Heart left ventricle (tissue), 16 donors: Measurements from ENCODE around the gene GBP2. TPM values are rescaled to one million over a fixed set of nuclear protein-coding genes. Genes with fewer than 3 reads are reported as not detected.
"Not testable (repeated sequence)": the region's sequence is repeated elsewhere in the genome, so short reads cannot be mapped to it uniquely, and the experiment has no call there.

Experiments
- ATAC-seq, 4 donors: fragments of 200-7000 bp; cut with Tn5 transposase; one replicate each; pipeline ENCODE4 v1.9.1; 2020 to 2022; ENCODE audit warnings: moderate library complexity in 4 of 4, mild to moderate bottlenecking in 3 of 4, moderate number of reproducible peaks in 1 of 4
- DNase-seq, 5 donors: peaks; one replicate each; pipeline ENCODE4 v3.0.0-alpha.2; 2020
- H3K27ac ChIP-seq, 12 donors: fragments of 200-600 bp; sonication (generic) in 4 of 12; one replicate each; pipeline versions ENCODE4 v1.5.0 to v1.8.0; 2016 to 2022; ENCODE audit warnings: mild to moderate bottlenecking in 2 of 12
- H3K27me3 ChIP-seq, 9 donors: fragments of 200-600 bp; sonication (generic) in 2 of 9; one replicate each; pipeline versions ENCODE4 v1.5.1 to v1.8.0; 2016 to 2022; ENCODE audit warnings: mild to moderate bottlenecking in 3 of 9
- H3K36me3 ChIP-seq, 9 donors: fragments of 200-600 bp; sonication (generic) in 2 of 9; one replicate each; pipeline versions ENCODE4 v1.5.0 to v1.8.0; 2018 to 2022; ENCODE audit warnings: mild to moderate bottlenecking in 2 of 9
- H3K4me1 ChIP-seq, 12 donors: fragments of 200-600 bp; sonication (generic) in 4 of 12; one replicate each; pipeline versions ENCODE4 v1.5.0 to v1.8.0; 2016 to 2022; ENCODE audit warnings: mild to moderate bottlenecking in 3 of 12
- H3K4me3 ChIP-seq, 12 donors: fragments of 200-600 bp; sonication (generic) in 4 of 12; one replicate each; pipeline versions ENCODE4 v1.5.0 to v1.8.0; 2017 to 2022; ENCODE audit warnings: mild to moderate bottlenecking in 9 of 12, moderate library complexity in 4 of 12
- H3K9me3 ChIP-seq, 12 donors: fragments of 200-600 bp; sonication (generic) in 4 of 12; one replicate each; pipeline versions ENCODE4 v1.5.0 to v1.8.0; 2016 to 2022; ENCODE audit warnings: mild to moderate bottlenecking in 1 of 12
- CTCF ChIP-seq, 12 donors: fragments of 200-600 bp; sonication (generic) in 4 of 12; IDR thresholded peaks; one replicate each; pipeline versions ENCODE4 v1.5.0 to v1.8.0; 2018 to 2022; ENCODE audit warnings: antibody characterized with exemption in 12 of 12, mild to moderate bottlenecking in 5 of 12
- POLR2A ChIP-seq, 2 donors: fragments of 450-650 bp; IDR thresholded peaks; one replicate each; pipeline ENCODE4 v1.6.1; 2017; ENCODE audit warnings: antibody characterized with exemption in 2 of 2, mild to moderate bottlenecking in 2 of 2, moderate library complexity in 2 of 2
- WGBS, 4 donors: extraction: QIAGEN DNeasy Blood & Tissue Kit in 2 of 4; methylation state at CpG; one replicate each; pipeline versions ENCODE4 v1.1.5 to v1.1.7; 2013 to 2018; 5-methylcytosine and 5-hydroxymethylcytosine counted together
- intact Hi-C, 10 donors: fragments of 100-400 bp; cut with DNase I; formaldehyde crosslinking; loops; one replicate each; pipeline versions ENCODE4 v1.11.1 to v1.14.2; 2022
- polyA plus RNA-seq, 2 donors: library from polyadenylated mRNA; stranded (reverse); fragments of 200-250 nt; gene quantifications; one replicate each; pipeline ENCODE4 v1.2.3, GENCODE V29; 2013
- total RNA-seq, 9 donors: library from RNA; depleted of rRNA in 2 of 9; stranded (reverse); fragments of >200 nt in 2 of 9; fragmentation: NEBNext Ultra II Directional in 3 of 9; extraction: Animal tissue kit (Norgen Biotek cat#: 25700) in 3 of 9; gene quantifications; one replicate each; pipeline versions ENCODE4 v1.1.0 to v1.2.4, GENCODE V29; 2016 to 2023
- donor health status: ischemic (EF 13 %, LVEDD 7.1; RV severe dilation, severe dysfunction).
- donor health status: healthy with polysubstance abuse.
- donor health status: DM: no; HTN: yes; CAD: no.
- donor health status: DM: no; HTN: no; CAD: no.
- donor health status: ischemic (EF 25% LVEDD 6.9; RV normal size, moderate dysfunction).
- donor health status: ischemic (EF 25% LVEDD 5.7; RV mildly dilated, moderate dysfunction).
- donor health status: healthy.
- donor health status: DM: yes; HTN: yes; CAD: no.
- donor health status: ischemic (EF 35%, LVEDD 5.7; RV mildly dilated, moderate dysfunction).
- donor health status: nonischemic (EF 11% LVEDD 7.7; RV severe dilation, severe dysfunction).
- donor health status: DM: yes; HTN: yes; CAD: no.
- donor health status: PGD.
- donor health status: ischemic (EF 29% LVEDD 5.4; RV normal size, mild dysfunction).
- donor health status: nonischemic (EF 23%, LVEDD 6.1; RV moderate dilation, normal function).

The GBP2 gene
- total and polyA plus RNA-seq, 11 donors: 6.4 to 86.8 (median 10.9) TPM

GRCh38 chr1:89142160-89142559 lies 16.2 kb upstream of the GBP2 start:
- Histone ChIP-seq H3K36me3 (no peaks in the 10 kb centered on the region), H3K27me3 (no peaks in the 10 kb centered on the region), H3K4me1 (no peaks in the 10 kb centered on the region), H3K4me3 (no peak overlapping the region), H3K9me3 (peaks cover 0 to 9% (median 0%) of the 10 kb centered on the region in 12 donors), H3K27ac (no peak overlapping the region)
- no peak for DNase-seq
- TF ChIP-seq POLR2A (IDR thresholded peaks at IDR 0.05): no peak
- TF ChIP-seq CTCF (IDR thresholded peaks at IDR 0.05): no peak
- no peak for ATAC-seq
- intact Hi-C loops: no loop called here
- WGBS, 4 donors: 75 to 91% (median 89%) methylated on average over 4 of the region's 4 CpGs

GRCh38 chr1:89133747-89134146 lies 7.8 kb upstream of the GBP2 start:
- H3K4me3 ChIP-seq: no peak overlapping the region
- no peaks in the 10 kb centered on the region for H3K27me3 ChIP-seq
- H3K36me3 ChIP-seq: no peaks in the 10 kb centered on the region
- TF ChIP-seq CTCF (IDR thresholded peaks at IDR 0.05) (no peak), POLR2A (IDR thresholded peaks at IDR 0.05) (no peak)
- ATAC-seq: no peak
- WGBS, 4 donors: 92 to 98% (median 95%) methylated on average over 1 of the region's 1 CpG; no CpG with 5 or more reads in 1 of the 4 donors
- peaks cover 0 to 14% (median 0%) of the 10 kb centered on the region in 12 donors for H3K9me3 ChIP-seq
- no peak for DNase-seq
- H3K27ac ChIP-seq: no peak overlapping the region
- H3K4me1 ChIP-seq: peaks cover 0 to 22% (median 12%) of the 10 kb centered on the region in 12 donors
- intact Hi-C loops: loop anchor here in 1 of 10 donors (5.0 kb wide), 1 partner anchor 64 kb away; the partner anchor contains the start of gene GBP4

GRCh38 chr1:89130716-89131115 lies 4.8 kb upstream of the GBP2 start:
- H3K4me3 ChIP-seq: no peak overlapping the region
- 43 to 63% (median 54%) methylated on average over 1 of the region's 1 CpG for WGBS, 4 donors
- H3K4me1 ChIP-seq: peaks cover 0 to 44% (median 14%) of the 10 kb centered on the region in 12 donors
- peaks cover 0 to 4% (median 0%) of the 10 kb centered on the region in 12 donors for H3K9me3 ChIP-seq
- H3K27me3 ChIP-seq: no peaks in the 10 kb centered on the region
- peak overlapping the region in 1 of 12 donors; percentile 96 for H3K27ac ChIP-seq
- H3K36me3 ChIP-seq: no peaks in the 10 kb centered on the region
- no peak for DNase-seq
- intact Hi-C loops: loop anchor here in 1 of 10 donors (5.0 kb wide), 1 partner anchor 67 kb away; the partner anchor contains the start of gene GBP4
- TF ChIP-seq CTCF (IDR thresholded peaks at IDR 0.05): no peak
- no peak for TF ChIP-seq POLR2A (IDR thresholded peaks at IDR 0.05)
- ATAC-seq: no peak

- no peaks in the 10 kb centered on the region for H3K27me3 ChIP-seq
- WGBS, 4 donors: 51 to 60% (median 57%) methylated on average over 4 of the region's 4 CpGs
- DNase-seq (no peak), ATAC-seq (no peak)
- intact Hi-C loops: loop anchor here in 1 of 10 donors (5.0 kb wide), 1 partner anchor 67 kb away; the partner anchor contains the start of gene GBP4
- no peak overlapping the region for H3K4me3 ChIP-seq
- no peaks in the 10 kb centered on the region for H3K36me3 ChIP-seq
- TF ChIP-seq POLR2A (IDR thresholded peaks at IDR 0.05) (no peak), CTCF (IDR thresholded peaks at IDR 0.05) (no peak)
- H3K9me3 ChIP-seq: no peaks in the 10 kb centered on the region
- H3K27ac ChIP-seq: peak overlapping the region in 10 of 12 donors; percentile 62 to 96 (median 81)
- H3K4me1 ChIP-seq: peaks cover 0 to 44% (median 14%) of the 10 kb centered on the region in 12 donors
These were observed 4.0 kb upstream of the GBP2 start for GRCh38 chr1:89129911-89130310.

- ATAC-seq, intact Hi-C loops, H3K36me3 ChIP-seq, H3K9me3 ChIP-seq, H3K4me3 ChIP-seq, H3K27me3 ChIP-seq: not testable (repeated sequence)
- DNase-seq: peak in 1 of 5 donors; percentile 56
- Histone ChIP-seq H3K27ac (peak overlapping the region in 6 of 12 donors; percentile 65 to 96 (median 82)), H3K4me1 (peaks cover 0 to 60% (median 20%) of the 10 kb centered on the region in 12 donors)
- 93 to 99% (median 98%) methylated on average over 11 to 31 of the region's 31 CpGs for WGBS, 4 donors
These were observed 2.1 kb upstream of the GBP2 start for GRCh38 chr1:89128003-89128458.

GRCh38 chr1:89126602-89127565 lies 970 bp upstream of the GBP2 start:
- intact Hi-C loops, H3K9me3 ChIP-seq, H3K27me3 ChIP-seq, H3K36me3 ChIP-seq, ATAC-seq: not testable (repeated sequence)
- Histone ChIP-seq H3K4me1 (peaks cover 0 to 71% (median 20%) of the 10 kb centered on the region in 12 donors), H3K4me3 (peak overlapping the region in 2 of 12 donors; percentile 67 to 75), H3K27ac (peak overlapping the region in 11 of 12 donors; percentile 64 to 96 (median 78))
- WGBS, 4 donors: 80 to 88% (median 83%) methylated on average over 23 of the region's 23 CpGs
- peak in 1 of 5 donors; percentile 24 for DNase-seq
